HUES6 (cell line): Measurements from ENCODE around the gene TNK2.
"Not testable (repeated sequence)": the region's sequence is repeated elsewhere in the genome, so short reads cannot be mapped to it uniquely, and the experiment has no call there.

Source experiments
- H3K27ac ChIP-seq: 2 replicates; pipeline ENCODE4 v1.7.0; 2013; ENCODE audit warnings: low read depth, mild to moderate bottlenecking, low read length, inconsistent platforms
- H3K27me3 ChIP-seq: 2 replicates; pipeline ENCODE4 v1.6.1; 2013; ENCODE audit warnings: low read length; ENCODE audit not compliant: control insufficient read depth, insufficient read depth
- H3K36me3 ChIP-seq: 2 replicates; pipeline ENCODE4 v1.6.1; 2013; ENCODE audit warnings: low read length; ENCODE audit not compliant: control insufficient read depth, insufficient read depth
- H3K4me1 ChIP-seq: 2 replicates; pipeline ENCODE4 v1.6.1; 2013; ENCODE audit warnings: low read length; ENCODE audit not compliant: control insufficient read depth, insufficient read depth
- H3K4me3 ChIP-seq: 2 replicates; pipeline ENCODE4 v1.5.1; 2013; ENCODE audit warnings: low read depth, low read length
- H3K9ac ChIP-seq: one replicate; pipeline ENCODE4 v1.6.1; 2013; ENCODE audit warnings: mild to moderate bottlenecking, low read length
- H3K9me3 ChIP-seq: 2 replicates; pipeline ENCODE4 v1.6.1; 2013; ENCODE audit warnings: low read depth, low read length; ENCODE audit not compliant: control insufficient read depth, insufficient read depth

TNK2 gene

DNA sequence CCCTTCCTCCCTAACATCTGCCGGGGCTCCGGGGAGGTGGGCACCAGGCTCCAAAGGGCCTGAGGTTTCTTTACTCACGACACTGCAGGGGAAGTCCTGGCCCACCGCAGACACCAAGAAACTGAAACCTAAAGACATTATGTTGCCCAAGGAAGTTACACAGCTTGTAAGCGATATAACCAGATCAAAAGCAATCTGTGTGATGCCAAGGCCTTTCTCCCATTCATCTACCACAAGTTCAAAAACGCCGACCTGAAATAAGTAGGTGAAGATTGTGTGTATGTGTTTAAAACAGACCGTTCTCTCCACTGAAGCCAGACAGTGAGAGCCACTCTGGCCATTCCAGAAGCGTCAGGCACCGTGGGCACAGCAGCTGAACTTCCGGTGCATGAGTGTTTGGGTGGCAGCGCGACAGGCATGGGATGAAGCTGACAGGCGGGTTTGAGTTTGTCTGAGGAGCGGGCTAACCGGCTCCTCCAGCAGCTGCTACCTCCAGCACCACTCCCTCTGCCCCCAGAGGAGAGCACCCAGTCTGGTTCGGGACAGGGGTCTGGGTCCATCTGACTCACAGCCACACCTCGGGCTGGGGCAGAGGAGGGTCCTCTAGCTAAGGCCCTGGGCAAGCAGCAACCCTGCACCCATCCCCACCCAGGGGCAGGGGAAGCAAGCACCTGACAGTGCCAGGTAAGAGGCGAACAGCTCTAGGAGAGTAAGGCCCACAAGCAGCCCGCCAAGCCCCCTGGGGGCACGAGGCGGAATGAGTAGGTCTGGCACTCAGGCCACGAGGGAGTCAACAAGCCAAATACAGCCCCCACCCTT is 1.3 kb downstream of the TNK2 start:
- peaks cover 6% of the 10 kb centered on the region; the same call in 1 of the 2 replicates for H3K27me3 ChIP-seq
- peak overlapping the region; percentile 15 for H3K9ac ChIP-seq
- H3K27ac ChIP-seq = no peak overlapping the region
- peak overlapping the region; percentile 64 for H3K4me3 ChIP-seq
- H3K4me1 ChIP-seq = peaks cover 35% of the 10 kb centered on the region
- no peaks in the 10 kb centered on the region for H3K9me3 ChIP-seq
- H3K36me3 ChIP-seq = no peaks in the 10 kb centered on the region

DNA sequence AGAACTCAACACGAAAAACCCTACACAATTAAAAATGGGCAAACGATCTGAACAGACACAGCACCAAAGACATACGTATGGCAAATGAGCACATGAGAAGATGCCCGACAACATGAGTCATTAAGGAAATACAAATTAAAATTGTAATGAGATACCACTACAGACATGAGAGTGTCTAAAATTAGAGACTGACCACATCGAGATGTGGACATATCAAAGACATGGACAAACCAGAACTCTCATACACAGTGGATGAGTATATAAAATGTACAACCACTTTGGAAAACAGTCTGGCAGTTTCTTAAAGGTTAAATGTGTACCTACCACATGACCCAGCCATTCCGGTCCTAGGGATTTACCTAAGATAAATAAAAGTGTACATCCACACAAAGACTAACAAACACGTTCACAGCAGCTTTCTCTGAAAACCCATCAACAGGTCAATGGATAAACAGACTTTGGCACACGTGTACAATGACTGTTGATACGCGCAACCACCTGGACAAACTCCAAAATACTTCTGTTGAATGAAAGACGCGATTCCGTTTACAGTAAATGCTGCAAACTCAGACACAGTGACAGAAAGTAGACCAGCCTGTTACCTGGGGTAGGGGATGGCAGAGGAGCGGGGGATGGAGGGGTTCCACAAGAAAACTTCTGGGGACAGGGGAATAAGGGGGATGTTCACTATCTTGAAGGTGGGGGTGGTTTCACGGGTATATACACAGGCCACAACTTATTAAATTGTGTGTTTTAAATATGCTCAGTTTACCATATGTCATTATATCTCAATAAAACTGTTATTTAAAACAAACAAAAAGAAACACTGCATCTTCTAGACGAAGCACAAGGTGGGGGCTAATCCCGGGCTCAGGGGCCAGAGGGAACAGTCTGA is 2.1 kb downstream of the TNK2 start:
- peaks cover 29% of the 10 kb centered on the region for H3K4me1 ChIP-seq
- H3K27me3 ChIP-seq = peaks cover 6% of the 10 kb centered on the region; the same call in 1 of the 2 replicates
- no peaks in the 10 kb centered on the region for H3K36me3 ChIP-seq
- no peak overlapping the region; the same call in 1 of the 2 replicates for H3K4me3 ChIP-seq
- H3K9me3 ChIP-seq = no peaks in the 10 kb centered on the region
- no peak overlapping the region for H3K9ac ChIP-seq
- no peak overlapping the region for H3K27ac ChIP-seq

DNA sequence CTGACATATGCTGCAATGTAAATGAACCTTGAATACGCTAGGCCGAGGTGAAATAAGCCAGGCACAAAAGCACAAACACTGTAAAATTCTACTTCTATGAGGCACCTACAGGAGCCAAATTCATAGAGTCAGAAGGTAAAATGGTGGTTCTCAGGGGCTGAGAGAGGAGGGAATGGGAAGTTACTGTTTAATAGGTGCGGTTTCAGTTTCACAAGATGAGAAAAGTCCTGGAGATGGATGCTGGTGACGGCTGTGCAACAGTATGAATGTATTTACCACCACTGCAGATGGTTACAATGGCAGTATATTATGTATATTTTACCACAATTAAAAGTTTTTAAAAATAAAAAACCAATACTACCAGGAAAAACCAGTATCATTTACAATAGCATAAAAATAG is 4.0 kb downstream of the TNK2 start:
- H3K27ac ChIP-seq = no peak overlapping the region
- no peak overlapping the region for H3K9ac ChIP-seq
- H3K4me3 ChIP-seq = no peak overlapping the region
- H3K36me3 ChIP-seq = no peaks in the 10 kb centered on the region
- peaks cover 15% of the 10 kb centered on the region for H3K4me1 ChIP-seq
- no peaks in the 10 kb centered on the region for H3K9me3 ChIP-seq
- H3K27me3 ChIP-seq = peaks cover 6% of the 10 kb centered on the region; the same call in 1 of the 2 replicates

DNA sequence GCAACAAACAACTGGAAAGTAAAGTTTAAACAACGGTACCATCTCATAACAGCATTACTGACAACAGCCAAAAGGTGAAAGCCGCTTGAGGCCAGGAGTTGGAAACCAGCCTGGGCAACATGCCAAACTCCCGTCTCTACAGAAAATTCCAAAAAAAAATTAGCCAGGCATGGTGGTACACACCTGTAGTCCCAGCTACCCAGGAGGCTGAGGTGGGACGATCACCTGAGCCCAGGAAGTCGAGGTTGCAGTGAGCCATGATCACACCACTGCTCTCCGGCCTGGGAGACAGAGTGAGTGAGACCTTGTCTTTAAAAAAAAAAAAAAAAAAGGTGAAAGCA is 4.4 kb downstream of the TNK2 start:
- Histone ChIP-seq H3K27me3 (peaks cover 6% of the 10 kb centered on the region; the same call in 1 of the 2 replicates), H3K36me3 (no peaks in the 10 kb centered on the region), H3K4me3 (no peak overlapping the region), H3K4me1 (peaks cover 15% of the 10 kb centered on the region), H3K9ac (no peak overlapping the region), H3K9me3 (no peaks in the 10 kb centered on the region), H3K27ac (no peak overlapping the region)

DNA sequence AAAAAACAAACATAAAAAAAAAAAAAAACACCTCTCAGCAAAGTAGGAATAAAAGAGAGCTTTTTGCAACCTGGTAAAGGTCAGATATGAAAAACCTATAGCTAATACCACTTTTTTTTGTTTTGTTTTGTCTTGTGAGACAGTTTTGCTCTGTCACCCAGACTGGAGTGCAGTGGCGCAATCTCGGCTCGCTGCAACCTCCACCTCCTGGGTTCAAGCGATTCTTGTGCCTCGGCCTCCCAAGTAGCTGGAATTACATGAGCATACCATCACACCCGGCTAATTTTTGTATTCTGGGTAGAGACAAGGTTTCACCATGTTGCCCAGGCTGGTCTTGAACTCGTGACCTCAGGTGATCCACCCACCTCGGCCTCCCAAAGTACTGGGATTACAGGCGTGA is 5.7 kb downstream of the TNK2 start:
- H3K36me3 ChIP-seq, H3K27ac ChIP-seq, H3K9ac ChIP-seq, H3K27me3 ChIP-seq, H3K9me3 ChIP-seq, H3K4me3 ChIP-seq: not testable (repeated sequence)
- H3K4me1 ChIP-seq = peaks cover 17% of the 10 kb centered on the region

DNA sequence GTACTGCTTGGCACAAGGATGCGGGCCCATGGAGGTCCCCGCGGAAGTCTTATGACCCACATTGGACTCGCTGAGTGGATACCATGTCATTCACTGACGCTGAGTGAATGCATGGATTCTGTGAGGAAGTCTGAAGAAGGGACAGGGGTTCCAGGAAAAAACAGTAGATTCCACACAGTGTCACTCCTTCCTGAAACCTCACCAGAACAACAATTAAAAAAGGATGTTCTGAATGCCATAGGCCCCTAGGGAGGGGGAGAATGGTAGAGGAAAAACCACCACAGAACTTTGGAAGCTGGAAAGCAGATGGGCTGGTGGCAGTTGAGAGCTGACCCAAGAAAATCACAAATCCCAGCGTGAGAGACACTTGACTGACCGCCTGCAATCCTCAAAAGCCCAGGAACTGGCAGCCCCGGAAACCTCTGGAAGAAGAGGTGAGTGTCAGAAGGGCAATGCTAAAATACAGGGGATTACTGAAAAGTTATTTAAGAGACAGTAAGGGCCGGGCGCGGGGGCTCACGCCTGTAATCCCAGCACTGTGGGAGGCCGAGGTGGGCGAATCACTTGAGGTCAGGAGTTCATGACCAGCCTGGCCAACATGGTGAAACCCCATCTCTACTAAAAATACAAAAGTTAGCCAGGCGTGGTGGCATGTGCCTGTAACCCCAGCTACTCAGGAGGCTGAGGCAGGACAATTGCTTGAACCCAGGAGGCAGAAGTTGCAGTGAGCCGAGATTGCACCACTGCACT is 6.3 kb downstream of the TNK2 start:
- peaks cover 16% of the 10 kb centered on the region for H3K4me1 ChIP-seq
- not testable (repeated sequence) for H3K9me3 ChIP-seq, H3K36me3 ChIP-seq, H3K27ac ChIP-seq, H3K9ac ChIP-seq, H3K4me3 ChIP-seq, H3K27me3 ChIP-seq

DNA sequence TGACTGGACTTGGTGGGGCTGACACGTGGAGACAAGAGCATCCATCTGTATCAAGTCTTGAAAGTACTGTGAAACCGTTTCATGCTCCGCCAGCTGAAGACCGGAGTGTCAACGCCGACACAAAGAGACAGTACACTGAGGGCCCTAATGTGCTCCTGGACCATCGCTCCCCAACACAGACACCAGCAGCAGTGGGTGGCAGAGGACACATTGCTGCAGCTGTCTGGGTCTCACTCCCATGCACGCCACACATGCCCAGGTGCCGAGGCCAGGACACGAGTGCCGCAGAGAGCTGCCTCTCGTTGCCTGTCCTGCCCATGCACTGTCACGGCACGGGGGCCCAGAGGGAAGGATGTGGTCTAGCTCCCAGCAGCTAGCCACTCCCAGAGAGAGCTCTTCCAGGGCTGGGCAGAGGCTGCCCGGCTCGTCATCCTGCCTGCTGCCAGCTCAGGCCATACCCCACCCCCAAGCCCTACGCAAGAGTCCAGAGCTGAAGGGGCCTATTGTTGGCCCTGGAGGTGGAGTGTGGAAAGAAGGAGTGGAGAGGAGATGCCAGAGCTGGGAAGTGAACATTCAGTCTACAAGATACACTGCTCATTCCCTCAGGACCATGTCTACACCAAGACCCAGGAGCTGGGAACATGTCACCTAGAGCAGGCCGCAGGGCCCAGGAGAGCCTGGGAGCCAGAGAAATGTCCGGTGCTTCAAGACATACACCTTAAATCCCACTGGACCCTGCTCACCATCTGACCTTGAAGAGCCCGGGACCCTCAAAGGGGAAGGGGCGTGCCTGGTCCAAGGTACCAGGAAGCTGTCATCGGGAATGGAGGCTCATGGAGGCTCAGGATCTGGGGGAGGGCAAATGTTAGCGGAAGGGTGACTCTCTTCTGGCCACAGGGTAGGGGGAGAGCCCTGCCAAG is 7.7 kb downstream of the TNK2 start:
- H3K9ac ChIP-seq = no peak overlapping the region
- H3K9me3 ChIP-seq = no peaks in the 10 kb centered on the region
- no peaks in the 10 kb centered on the region for H3K36me3 ChIP-seq
- peaks cover 23% of the 10 kb centered on the region for H3K4me1 ChIP-seq
- H3K27ac ChIP-seq = no peak overlapping the region
- H3K27me3 ChIP-seq = no peaks in the 10 kb centered on the region
- no peak overlapping the region for H3K4me3 ChIP-seq

DNA sequence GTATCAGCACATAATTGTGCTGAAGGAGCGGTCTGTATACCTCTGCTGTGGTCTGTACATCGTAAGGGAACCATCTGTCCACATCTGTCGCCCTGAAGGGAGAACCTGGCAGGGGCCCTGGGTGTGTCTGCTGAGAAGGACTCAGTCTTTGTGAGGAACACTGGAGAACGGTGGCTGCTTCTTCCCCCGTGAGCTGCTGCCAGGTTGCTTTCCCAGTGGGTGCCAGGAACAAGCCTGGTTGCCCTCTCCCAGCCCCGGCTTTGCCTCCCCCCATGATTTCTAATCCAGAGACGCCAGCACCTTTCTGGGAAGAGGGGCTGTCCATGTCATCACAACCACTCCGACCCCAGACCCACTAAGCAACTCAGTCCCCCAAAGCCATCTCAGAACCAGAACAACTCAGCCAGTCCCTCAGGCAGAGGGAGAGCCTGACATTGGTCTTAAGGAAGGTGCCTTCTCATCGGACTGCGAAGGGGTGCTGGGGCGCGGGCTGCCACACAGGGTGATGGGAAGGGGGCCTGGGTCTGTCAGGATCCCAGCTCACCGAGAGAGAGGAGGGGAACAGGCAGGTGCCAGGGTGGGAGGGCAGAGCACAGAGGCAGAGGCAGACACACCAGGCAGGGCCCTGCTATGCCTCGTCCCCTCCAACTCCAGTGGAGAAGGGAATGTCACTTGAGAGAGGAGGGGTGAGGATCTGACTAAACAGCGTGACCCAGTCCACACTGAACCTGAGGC is 8.5 kb downstream of the TNK2 start:
- no peak overlapping the region for H3K9ac ChIP-seq

DNA sequence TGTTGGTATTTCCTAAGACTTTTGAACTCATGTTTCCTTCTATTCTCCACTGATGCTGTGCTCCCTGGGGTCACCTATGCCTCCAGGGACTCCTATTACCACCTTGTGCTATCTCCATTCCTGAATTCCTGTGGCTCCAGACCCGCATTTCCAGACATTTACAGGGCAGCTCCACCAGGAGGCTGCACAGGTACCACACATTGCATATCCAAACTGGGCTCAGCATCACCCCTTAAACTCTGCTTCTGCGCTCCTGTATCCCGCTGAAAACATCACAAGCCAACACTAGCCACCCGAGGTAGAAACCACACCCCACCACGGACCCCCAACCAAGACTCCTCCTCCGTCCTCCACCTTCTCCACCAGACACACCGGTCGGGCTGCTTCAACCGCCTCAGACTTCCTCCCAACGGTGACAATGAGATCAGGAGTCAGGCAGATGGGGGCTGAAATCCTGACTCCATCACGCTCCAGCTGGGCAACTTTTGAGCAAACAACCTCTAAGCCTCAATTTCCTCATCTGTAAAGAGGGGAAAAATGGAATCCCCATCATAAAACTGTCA is 10.4 kb downstream of the TNK2 start:
- Histone ChIP-seq H3K9ac (no peak overlapping the region), H3K9me3 (no peaks in the 10 kb centered on the region), H3K36me3 (no peaks in the 10 kb centered on the region), H3K4me1 (peaks cover 36% of the 10 kb centered on the region), H3K27ac (no peak overlapping the region), H3K4me3 (no peak overlapping the region), H3K27me3 (no peaks in the 10 kb centered on the region)

More for the DNA sequence above, 8.5 kb downstream of the TNK2 start:
- Histone ChIP-seq H3K9me3 (no peaks in the 10 kb centered on the region), H3K4me1 (peaks cover 23% of the 10 kb centered on the region), H3K4me3 (no peak overlapping the region), H3K27me3 (no peaks in the 10 kb centered on the region), H3K36me3 (no peaks in the 10 kb centered on the region), H3K27ac (no peak overlapping the region)
